ENCODE data around the gene MYOG. TPM values are rescaled to one million over a fixed set of nuclear protein-coding genes. Genes with fewer than 3 reads are reported as not detected.

The MYOG gene
- total RNA-seq, 1 experiment from 2014 or later: not detected

GRCh38 chr1:203045336-203045735, 40.5 kb downstream of the MYOG start:
- no peak overlapping the region for H3K14ac ChIP-seq (ENCODE audit: insufficient read depth, low read length)
- H3K27me3 Mint-ChIP-seq (ENCODE audit: low read depth): peaks cover 2% of the 10 kb centered on the region
- no peak overlapping the region for H3K9ac ChIP-seq (ENCODE audit: extremely low read depth, insufficient read length, low read length)
- no peaks in the 10 kb centered on the region for H3K27me3 ChIP-seq (ENCODE audit: insufficient read depth, low read length)
- H4K91ac ChIP-seq (ENCODE audit: insufficient read length, low read depth, low read length): no peak overlapping the region
- no peak overlapping the region for H3K56ac ChIP-seq (ENCODE audit: insufficient read length, low read depth, low read length)
- H3K23me2 ChIP-seq (ENCODE audit: insufficient read length, low read depth, low read length, poor library complexity, severe bottlenecking): no peaks in the 10 kb centered on the region
- H2BK20ac ChIP-seq (ENCODE audit: low read depth, low read length, poor library complexity, severe bottlenecking): no peak overlapping the region
- H2AK5ac ChIP-seq (ENCODE audit: insufficient read length, low read length): no peak overlapping the region
- no peak overlapping the region for H3K4me2 ChIP-seq (ENCODE audit: insufficient read depth, insufficient read length, low read length)
- H3K27ac ChIP-seq (ENCODE audit: insufficient read length, low read depth, low read length): no peak overlapping the region
- H2AFZ ChIP-seq (ENCODE audit: low read length): no peak overlapping the region
- TF ChIP-seq, protein P1, sequence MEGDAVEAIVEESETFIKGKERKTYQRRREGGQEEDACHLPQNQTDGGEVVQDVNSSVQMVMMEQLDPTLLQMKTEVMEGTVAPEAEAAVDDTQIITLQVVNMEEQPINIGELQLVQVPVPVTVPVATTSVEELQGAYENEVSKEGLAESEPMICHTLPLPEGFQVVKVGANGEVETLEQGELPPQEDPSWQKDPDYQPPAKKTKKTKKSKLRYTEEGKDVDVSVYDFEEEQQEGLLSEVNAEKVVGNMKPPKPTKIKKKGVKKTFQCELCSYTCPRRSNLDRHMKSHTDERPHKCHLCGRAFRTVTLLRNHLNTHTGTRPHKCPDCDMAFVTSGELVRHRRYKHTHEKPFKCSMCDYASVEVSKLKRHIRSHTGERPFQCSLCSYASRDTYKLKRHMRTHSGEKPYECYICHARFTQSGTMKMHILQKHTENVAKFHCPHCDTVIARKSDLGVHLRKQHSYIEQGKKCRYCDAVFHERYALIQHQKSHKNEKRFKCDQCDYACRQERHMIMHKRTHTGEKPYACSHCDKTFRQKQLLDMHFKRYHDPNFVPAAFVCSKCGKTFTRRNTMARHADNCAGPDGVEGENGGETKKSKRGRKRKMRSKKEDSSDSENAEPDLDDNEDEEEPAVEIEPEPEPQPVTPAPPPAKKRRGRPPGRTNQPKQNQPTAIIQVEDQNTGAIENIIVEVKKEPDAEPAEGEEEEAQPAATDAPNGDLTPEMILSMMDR (conservative IDR thresholded peaks at IDR 0.05): no peak
- H3K4me3 Mint-ChIP-seq: no peak overlapping the region
- H3K18ac ChIP-seq (ENCODE audit: insufficient read length, low read depth, low read length): no peak overlapping the region
- no peak for DNase-seq
- no peaks in the 10 kb centered on the region for H3K79me1 ChIP-seq (ENCODE audit: insufficient read depth, low read depth, low read length, poor library complexity, severe bottlenecking)
- H2BK5ac ChIP-seq (ENCODE audit: insufficient read length, low read length): no peak overlapping the region
- H3K36me3 Mint-ChIP-seq (ENCODE audit: insufficient read depth in 1 of 3, low read depth in 3 of 3): peaks cover 0 to 32% (median 9%) of the 10 kb centered on the region in 3 experiments; a peak in 5 of 7 replicates
- H2BK15ac ChIP-seq (ENCODE audit: low read depth, low read length): no peak overlapping the region
- no peak overlapping the region for H3K4ac ChIP-seq (ENCODE audit: low read depth, low read length)
- no CpG with 5 or more reads among the region's 17 CpGs for WGBS (ENCODE audit: extremely low coverage, insufficient read length, low lambda C conversion rate)
- no peaks in the 10 kb centered on the region for H4K20me1 ChIP-seq (ENCODE audit: control insufficient read depth, insufficient read depth, insufficient read length)
- peaks cover 14 to 39% of the 10 kb centered on the region in 2 experiments for H3K4me1 Mint-ChIP-seq
- H2BK12ac ChIP-seq (ENCODE audit: insufficient read length, low read depth, low read length): no peak overlapping the region
- H3K9me3 Mint-ChIP-seq: no peaks in the 10 kb centered on the region
- 0 out of 7 replicates have a peak overlapping the region, but pooled peaks of 1 of the 3 experiments have one; percentile 34 for H3K27ac Mint-ChIP-seq
- no peaks in the 10 kb centered on the region for H3K79me2 ChIP-seq (ENCODE audit: insufficient read depth, low read length)
- H4K8ac ChIP-seq (replicated peaks; ENCODE audit: insufficient read length, low read depth, low read length): no peak overlapping the region
- no peak overlapping the region for H3K23ac ChIP-seq (ENCODE audit: insufficient read length, low read depth, low read length)
- H4K5ac ChIP-seq (ENCODE audit: insufficient read length, low read depth, low read length): no peak overlapping the region
- no peak overlapping the region for H2BK120ac ChIP-seq (ENCODE audit: low read depth, low read length, poor library complexity, severe bottlenecking)
- H3K4me1 ChIP-seq (ENCODE audit: insufficient read depth, low read length): no peaks in the 10 kb centered on the region; the same call in 1 of the 2 replicates
- H3K9me3 ChIP-seq (ENCODE audit: control insufficient read depth, low read depth, low read length): no peaks in the 10 kb centered on the region
- no peak overlapping the region for H3T11ph ChIP-seq (ENCODE audit: low read length)
